ENCODE results near the gene C8A.

C8A gene

GRCh38 chr1:56927171-56927570 lies 72.6 kb downstream of the C8A start:
- DNase-seq (ENCODE audit: low read depth): no peak

- DNase-seq (ENCODE audit: low read depth): no peak
Observed at GRCh38 chr1:56927986-56928385, 73.4 kb downstream of the C8A start.

GRCh38 chr1:56929492-56929891 lies 74.9 kb downstream of the C8A start:
- no peak for DNase-seq (ENCODE audit: low read depth)

- no peak for DNase-seq (ENCODE audit: low read depth)
Observed at GRCh38 chr1:56931211-56931610, 76.6 kb downstream of the C8A start.

- no peak for DNase-seq (ENCODE audit: low read depth)
Observed at GRCh38 chr1:56931686-56932085, 77.1 kb downstream of the C8A start.

- DNase-seq (ENCODE audit: low read depth): no peak
Observed at GRCh38 chr1:56933161-56933560, 78.6 kb downstream of the C8A start.

GRCh38 chr1:56933606-56934005 lies 79.0 kb downstream of the C8A start:
- DNase-seq (ENCODE audit: low read depth): no peak

- peak; percentile 70 for DNase-seq (ENCODE audit: low read depth)
Observed at GRCh38 chr1:56934430-56935060, 79.9 kb downstream of the C8A start.

GRCh38 chr1:56938646-56939045 lies 84.0 kb downstream of the C8A start:
- DNase-seq (ENCODE audit: low read depth): no peak

- DNase-seq (ENCODE audit: low read depth): no peak
Observed at GRCh38 chr1:56939209-56939608, 84.6 kb downstream of the C8A start.

GRCh38 chr1:56940039-56940438 lies 85.4 kb downstream of the C8A start:
- DNase-seq (ENCODE audit: low read depth): no peak

- DNase-seq (ENCODE audit: low read depth): peak; percentile 36
Observed at GRCh38 chr1:56948403-56949023, 93.9 kb downstream of the C8A start.

- DNase-seq (ENCODE audit: low read depth): no peak
Observed at GRCh38 chr1:56952501-56952900, 97.9 kb downstream of the C8A start.

GRCh38 chr1:56953386-56953785 lies 98.8 kb downstream of the C8A start:
- no peak for DNase-seq (ENCODE audit: low read depth)

GRCh38 chr1:56954664-56955063 lies 100.1 kb downstream of the C8A start:
- no peak for DNase-seq (ENCODE audit: low read depth)

GRCh38 chr1:56957931-56958330 lies 103.3 kb downstream of the C8A start:
- no peak for DNase-seq (ENCODE audit: low read depth)

- peak; percentile 49 for DNase-seq (ENCODE audit: low read depth)
Observed at GRCh38 chr1:56958526-56958925, 103.9 kb downstream of the C8A start.

GRCh38 chr1:56961426-56961825 lies 106.8 kb downstream of the C8A start:
- DNase-seq (ENCODE audit: low read depth): no peak

GRCh38 chr1:56963667-56964066 lies 109.1 kb downstream of the C8A start:
- DNase-seq (ENCODE audit: low read depth): no peak

- no peak for DNase-seq (ENCODE audit: low read depth)
Observed at GRCh38 chr1:56964349-56965017, 109.9 kb downstream of the C8A start.

- no peak for DNase-seq (ENCODE audit: low read depth)
Observed at GRCh38 chr1:56965191-56965590, 110.6 kb downstream of the C8A start.

GRCh38 chr1:56965916-56966697 lies 111.5 kb downstream of the C8A start, which contains the start of gene C8B:
Gene C8B (minus strand): TSS chr1:56966015. CDS start chr1:56965948, 67 bp downstream.
- no peak for DNase-seq (ENCODE audit: low read depth)

GRCh38 chr1:56966698-56966999 lies 112.1 kb downstream of the C8A start:
- no peak for DNase-seq (ENCODE audit: low read depth)
